HEK293 (cell line): Measurements from ENCODE around the gene NR3C1.
"Not testable (repeated sequence)": the region's sequence is repeated elsewhere in the genome, so short reads cannot be mapped to it uniquely, and the experiment has no call there.

Experiments
- CTCF ChIA-PET: fragments of 350-600 bp; formaldehyde crosslinking; extraction: SDS; loops from one replicate; lab custom pipeline; 2021; ENCODE audit warnings: antibody characterized with exemption; lab: Yijun Ruan, JAX
- POLR2A ChIA-PET: fragments of 300-600 bp; formaldehyde crosslinking; extraction: SDS; loops from one replicate; lab custom pipeline; 2020; ENCODE audit warnings: antibody characterized with exemption, inconsistent platforms; lab: Yijun Ruan, JAX
- H3K27ac ChIP-seq: fragments of 200-500 bp; sonication (Bioruptor generic); 2 replicates; pipeline ENCODE4 v1.5.1; 2014; ENCODE audit warnings: low read depth, low read length, control low read depth, inconsistent platforms; ENCODE audit errors: extremely low read depth
- H3K36me3 ChIP-seq, 2 experiments: fragments of 200-500 bp in 1 of 2; sonication (Bioruptor generic) in 1 of 2; 1 replicate in 1 of 2; 2 replicates in 1 of 2; pipeline ENCODE4 v1.5.1; 2014 to 2017; ENCODE audit warnings: inconsistent platforms in 2 of 2, low read length in 2 of 2; ENCODE audit not compliant: control insufficient read depth in 2 of 2, insufficient read depth in 1 of 2
- H3K4me1 ChIP-seq: fragments of 200-500 bp; sonication (Bioruptor generic); 2 replicates; pipeline ENCODE4 v1.5.1; 2014; ENCODE audit warnings: mild to moderate bottlenecking, low read length, inconsistent platforms; ENCODE audit not compliant: control insufficient read depth, insufficient read depth
- H3K4me3 ChIP-seq: 2 replicates; pipeline ENCODE4 v1.5.1; 2011; ENCODE audit warnings: low read depth, mild to moderate bottlenecking, control low read depth, low read length, moderate library complexity
- H3K9me3 ChIP-seq: fragments of 200-500 bp; sonication (Bioruptor generic); 2 replicates; pipeline ENCODE4 v1.5.1; 2014; ENCODE audit warnings: low read depth, low read length, inconsistent platforms; ENCODE audit not compliant: control insufficient read depth, insufficient read depth
- PRDM6 ChIP-seq: fragments of 450-650 bp; formaldehyde crosslinking; IDR thresholded peaks from 2 replicates; pipeline ENCODE4 v1.5.1; 2017; ENCODE audit warnings: missing biosample characterization, missing genetic modification characterization
- TCF7L2 ChIP-seq: IDR thresholded peaks from 2 replicates; pipeline ENCODE4 v1.6.1; 2011; ENCODE audit warnings: low read depth, mild to moderate bottlenecking, inconsistent platforms, low read length, moderate library complexity, borderline replicate concordance
- ZBTB21 ChIP-seq: fragments of 450-650 bp; formaldehyde crosslinking; IDR thresholded peaks from 2 replicates; pipeline ENCODE4 v1.5.1; 2017; ENCODE audit warnings: missing biosample characterization, missing genetic modification characterization
- ZFP3 ChIP-seq: fragments of 450-650 bp; formaldehyde crosslinking; IDR thresholded peaks from 2 replicates; pipeline ENCODE4 v1.5.1; 2016; ENCODE audit warnings: low read depth, missing biosample characterization, missing genetic modification characterization
- ZNF121 ChIP-seq: fragments of 450-650 bp; formaldehyde crosslinking; IDR thresholded peaks from 2 replicates; pipeline ENCODE4 v1.5.1; 2016; ENCODE audit warnings: missing biosample characterization, missing genetic modification characterization
- ZNF133 ChIP-seq: fragments of 450-650 bp; formaldehyde crosslinking; IDR thresholded peaks from 2 replicates; pipeline ENCODE4 v1.5.1; 2016; ENCODE audit warnings: missing biosample characterization, missing genetic modification characterization
- ZNF23 ChIP-seq: fragments of 450-650 bp; formaldehyde crosslinking; IDR thresholded peaks from 2 replicates; pipeline ENCODE4 v1.5.1; 2016; ENCODE audit warnings: missing biosample characterization, missing genetic modification characterization, borderline replicate concordance
- ZNF274 ChIP-seq, 2 experiments: fragments of 200-500 bp in 1 of 2; fragments of 450-650 bp in 1 of 2; sonication (Bioruptor generic) in 1 of 2; formaldehyde crosslinking in 1 of 2; IDR thresholded peaks; 2 replicates each; pipeline versions ENCODE4 v1.5.1 to v1.6.1; 2014 to 2016; ENCODE audit warnings: borderline replicate concordance in 1 of 2, inconsistent platforms in 1 of 2, low read length in 1 of 2, missing biosample characterization in 1 of 2, missing genetic modification characterization in 1 of 2
- ZNF473 ChIP-seq: fragments of 450-650 bp; formaldehyde crosslinking; IDR thresholded peaks from 2 replicates; pipeline ENCODE4 v1.5.1; 2017; ENCODE audit warnings: missing biosample characterization, missing genetic modification characterization
- ZNF660 ChIP-seq: fragments of 450-650 bp; IDR thresholded peaks from 2 replicates; pipeline ENCODE4 v1.5.1; 2018; ENCODE audit warnings: missing biosample characterization, mild to moderate bottlenecking, missing genetic modification characterization
- ZNF704 ChIP-seq: fragments of 450-650 bp; formaldehyde crosslinking; IDR thresholded peaks from 2 replicates; pipeline ENCODE4 v1.5.1; 2016; ENCODE audit warnings: missing biosample characterization, missing genetic modification characterization
- TF ChIP-seq, protein P1 (sequence below): fragments of 450-650 bp; formaldehyde crosslinking; IDR thresholded peaks from 2 replicates; pipeline ENCODE4 v1.5.1; 2016; ENCODE audit warnings: missing biosample characterization, missing genetic modification characterization
- TF ChIP-seq, protein P2 (sequence below): fragments of 450-650 bp; formaldehyde crosslinking; IDR thresholded peaks from 2 replicates; pipeline ENCODE4 v1.5.1; 2016; ENCODE audit warnings: missing biosample characterization, missing genetic modification characterization
- TF ChIP-seq, protein P3 (sequence below): fragments of 450-650 bp; formaldehyde crosslinking; IDR thresholded peaks from 2 replicates; pipeline ENCODE4 v1.5.1; 2016; ENCODE audit warnings: missing biosample characterization, missing genetic modification characterization
- TF ChIP-seq, protein P4 (sequence below): fragments of 450-650 bp; formaldehyde crosslinking; conservative IDR thresholded peaks from 2 replicates; pipeline ENCODE4 v1.5.1; 2016; ENCODE audit warnings: low read depth, missing biosample characterization, missing genetic modification characterization
- TF ChIP-seq, protein P5 (sequence below): fragments of 450-650 bp; formaldehyde crosslinking; IDR thresholded peaks from 2 replicates; pipeline ENCODE4 v1.5.1; 2016; ENCODE audit warnings: missing biosample characterization, missing genetic modification characterization

NR3C1 gene

DNA sequence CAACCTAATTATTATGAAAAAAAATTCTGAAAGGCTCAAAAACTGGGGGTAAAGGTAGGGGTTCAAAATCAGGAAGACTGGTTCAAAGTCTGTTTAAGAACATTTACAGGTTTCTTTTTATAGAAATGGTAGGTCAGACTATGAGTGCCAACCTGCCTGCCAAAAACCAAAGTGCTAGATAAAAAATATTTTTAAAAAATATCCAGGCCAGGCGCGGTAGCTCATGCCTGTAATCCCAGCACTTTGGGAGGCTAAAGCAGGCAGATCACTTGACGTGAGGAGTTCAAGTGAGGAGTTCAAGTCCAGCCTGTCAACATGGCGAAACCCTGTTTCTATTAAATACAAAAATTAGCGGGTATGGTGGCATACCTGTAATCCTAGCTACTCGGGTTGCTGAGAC is 67.0 kb downstream of the NR3C1 start (continued):
- TF ChIP-seq, protein P1, sequence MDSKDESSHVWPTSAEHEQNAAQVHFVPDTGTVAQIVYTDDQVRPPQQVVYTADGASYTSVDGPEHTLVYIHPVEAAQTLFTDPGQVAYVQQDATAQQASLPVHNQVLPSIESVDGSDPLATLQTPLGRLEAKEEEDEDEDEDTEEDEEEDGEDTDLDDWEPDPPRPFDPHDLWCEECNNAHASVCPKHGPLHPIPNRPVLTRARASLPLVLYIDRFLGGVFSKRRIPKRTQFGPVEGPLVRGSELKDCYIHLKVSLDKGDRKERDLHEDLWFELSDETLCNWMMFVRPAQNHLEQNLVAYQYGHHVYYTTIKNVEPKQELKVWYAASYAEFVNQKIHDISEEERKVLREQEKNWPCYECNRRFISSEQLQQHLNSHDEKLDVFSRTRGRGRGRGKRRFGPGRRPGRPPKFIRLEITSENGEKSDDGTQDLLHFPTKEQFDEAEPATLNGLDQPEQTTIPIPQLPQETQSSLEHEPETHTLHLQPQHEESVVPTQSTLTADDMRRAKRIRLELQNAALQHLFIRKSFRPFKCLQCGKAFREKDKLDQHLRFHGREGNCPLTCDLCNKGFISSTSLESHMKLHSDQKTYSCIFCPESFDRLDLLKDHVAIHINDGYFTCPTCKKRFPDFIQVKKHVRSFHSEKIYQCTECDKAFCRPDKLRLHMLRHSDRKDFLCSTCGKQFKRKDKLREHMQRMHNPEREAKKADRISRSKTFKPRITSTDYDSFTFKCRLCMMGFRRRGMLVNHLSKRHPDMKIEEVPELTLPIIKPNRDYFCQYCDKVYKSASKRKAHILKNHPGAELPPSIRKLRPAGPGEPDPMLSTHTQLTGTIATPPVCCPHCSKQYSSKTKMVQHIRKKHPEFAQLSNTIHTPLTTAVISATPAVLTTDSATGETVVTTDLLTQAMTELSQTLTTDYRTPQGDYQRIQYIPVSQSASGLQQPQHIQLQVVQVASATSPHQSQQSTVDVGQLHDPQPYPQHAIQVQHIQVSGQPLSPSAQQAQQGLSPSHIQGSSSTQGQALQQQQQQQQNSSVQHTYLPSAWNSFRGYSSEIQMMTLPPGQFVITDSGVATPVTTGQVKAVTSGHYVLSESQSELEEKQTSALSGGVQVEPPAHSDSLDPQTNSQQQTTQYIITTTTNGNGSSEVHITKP (tag by site-specific recombination), result no peak
- TF ChIP-seq ZNF473 (tag by site-specific recombination) (no peak), ZBTB21 (no peak), ZNF274 (IDR thresholded peaks at IDR 0.05; ENCODE audit: low read length) (no peak), ZNF274 (tag by site-specific recombination; IDR thresholded peaks at IDR 0.05; ENCODE audit: borderline replicate concordance) (no peak), ZFP3 (tag by site-specific recombination) (no peak), ZNF660 (tag by site-specific recombination) (no peak), ZNF133 (tag by site-specific recombination) (no peak), ZNF121 (tag by site-specific recombination) (no peak), ZNF704 (no peak)
- TF ChIP-seq, protein P2, sequence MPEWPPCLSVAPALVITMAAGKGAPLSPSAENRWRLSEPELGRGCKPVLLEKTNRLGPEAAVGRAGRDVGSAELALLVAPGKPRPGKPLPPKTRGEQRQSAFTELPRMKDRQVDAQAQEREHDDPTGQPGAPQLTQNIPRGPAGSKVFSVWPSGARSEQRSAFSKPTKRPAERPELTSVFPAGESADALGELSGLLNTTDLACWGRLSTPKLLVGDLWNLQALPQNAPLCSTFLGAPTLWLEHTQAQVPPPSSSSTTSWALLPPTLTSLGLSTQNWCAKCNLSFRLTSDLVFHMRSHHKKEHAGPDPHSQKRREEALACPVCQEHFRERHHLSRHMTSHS, result no peak
- TF ChIP-seq, protein P3, sequence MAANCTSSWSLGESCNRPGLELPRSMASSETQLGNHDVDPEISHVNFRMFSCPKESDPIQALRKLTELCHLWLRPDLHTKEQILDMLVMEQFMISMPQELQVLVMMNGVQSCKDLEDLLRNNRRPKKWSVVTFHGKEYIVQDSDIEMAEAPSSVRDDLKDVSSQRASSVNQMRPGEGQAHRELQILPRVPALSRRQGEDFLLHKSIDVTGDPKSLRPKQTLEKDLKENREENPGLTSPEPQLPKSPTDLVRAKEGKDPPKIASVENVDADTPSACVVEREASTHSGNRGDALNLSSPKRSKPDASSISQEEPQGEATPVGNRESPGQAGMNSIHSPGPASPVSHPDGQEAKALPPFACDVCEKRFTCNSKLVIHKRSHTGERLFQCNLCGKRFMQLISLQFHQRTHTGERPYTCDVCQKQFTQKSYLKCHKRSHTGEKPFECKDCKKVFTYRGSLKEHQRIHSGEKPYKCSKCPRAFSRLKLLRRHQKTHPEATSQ (tag by site-specific recombination), result no peak

DNA sequence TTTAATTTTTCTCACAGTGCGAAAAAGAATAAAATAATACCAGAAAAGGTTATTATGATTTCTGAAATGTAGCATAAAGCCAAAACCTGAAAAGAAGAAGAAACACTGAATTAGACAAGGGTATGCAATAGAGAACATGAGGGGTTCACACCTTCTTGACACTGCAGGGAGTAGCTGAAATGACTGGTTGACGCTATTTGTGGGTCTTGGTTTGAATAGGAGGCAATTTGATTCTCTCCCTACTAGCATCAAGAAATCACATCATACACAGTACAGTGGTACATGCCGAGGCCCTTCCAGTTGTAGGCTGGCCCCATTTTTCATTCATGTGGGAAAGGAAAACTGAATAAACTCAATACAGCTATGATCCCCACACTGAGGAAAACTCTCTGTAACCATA is 68.6 kb downstream of the NR3C1 start:
- Histone ChIP-seq H3K4me1 (peaks cover 14% of the 10 kb centered on the region), H3K27ac (no peak overlapping the region), H3K4me3 (no peak overlapping the region), H3K36me3 (no peaks in the 10 kb centered on the region), H3K9me3 (no peaks in the 10 kb centered on the region)
- ChIA-PET POLR2A (no interaction called here), CTCF (interaction anchor here (1.2 kb wide), 1 partner anchor 76 kb away, joined by 3 read pairs; no protein-coding TSS in a partner anchor)
- TF ChIP-seq TCF7L2 (no peak), ZNF23 (tag by site-specific recombination) (no peak), PRDM6 (tag by site-specific recombination) (peak; percentile 56; the same call in 1 of the 2 replicates)
- TF ChIP-seq, protein P4, sequence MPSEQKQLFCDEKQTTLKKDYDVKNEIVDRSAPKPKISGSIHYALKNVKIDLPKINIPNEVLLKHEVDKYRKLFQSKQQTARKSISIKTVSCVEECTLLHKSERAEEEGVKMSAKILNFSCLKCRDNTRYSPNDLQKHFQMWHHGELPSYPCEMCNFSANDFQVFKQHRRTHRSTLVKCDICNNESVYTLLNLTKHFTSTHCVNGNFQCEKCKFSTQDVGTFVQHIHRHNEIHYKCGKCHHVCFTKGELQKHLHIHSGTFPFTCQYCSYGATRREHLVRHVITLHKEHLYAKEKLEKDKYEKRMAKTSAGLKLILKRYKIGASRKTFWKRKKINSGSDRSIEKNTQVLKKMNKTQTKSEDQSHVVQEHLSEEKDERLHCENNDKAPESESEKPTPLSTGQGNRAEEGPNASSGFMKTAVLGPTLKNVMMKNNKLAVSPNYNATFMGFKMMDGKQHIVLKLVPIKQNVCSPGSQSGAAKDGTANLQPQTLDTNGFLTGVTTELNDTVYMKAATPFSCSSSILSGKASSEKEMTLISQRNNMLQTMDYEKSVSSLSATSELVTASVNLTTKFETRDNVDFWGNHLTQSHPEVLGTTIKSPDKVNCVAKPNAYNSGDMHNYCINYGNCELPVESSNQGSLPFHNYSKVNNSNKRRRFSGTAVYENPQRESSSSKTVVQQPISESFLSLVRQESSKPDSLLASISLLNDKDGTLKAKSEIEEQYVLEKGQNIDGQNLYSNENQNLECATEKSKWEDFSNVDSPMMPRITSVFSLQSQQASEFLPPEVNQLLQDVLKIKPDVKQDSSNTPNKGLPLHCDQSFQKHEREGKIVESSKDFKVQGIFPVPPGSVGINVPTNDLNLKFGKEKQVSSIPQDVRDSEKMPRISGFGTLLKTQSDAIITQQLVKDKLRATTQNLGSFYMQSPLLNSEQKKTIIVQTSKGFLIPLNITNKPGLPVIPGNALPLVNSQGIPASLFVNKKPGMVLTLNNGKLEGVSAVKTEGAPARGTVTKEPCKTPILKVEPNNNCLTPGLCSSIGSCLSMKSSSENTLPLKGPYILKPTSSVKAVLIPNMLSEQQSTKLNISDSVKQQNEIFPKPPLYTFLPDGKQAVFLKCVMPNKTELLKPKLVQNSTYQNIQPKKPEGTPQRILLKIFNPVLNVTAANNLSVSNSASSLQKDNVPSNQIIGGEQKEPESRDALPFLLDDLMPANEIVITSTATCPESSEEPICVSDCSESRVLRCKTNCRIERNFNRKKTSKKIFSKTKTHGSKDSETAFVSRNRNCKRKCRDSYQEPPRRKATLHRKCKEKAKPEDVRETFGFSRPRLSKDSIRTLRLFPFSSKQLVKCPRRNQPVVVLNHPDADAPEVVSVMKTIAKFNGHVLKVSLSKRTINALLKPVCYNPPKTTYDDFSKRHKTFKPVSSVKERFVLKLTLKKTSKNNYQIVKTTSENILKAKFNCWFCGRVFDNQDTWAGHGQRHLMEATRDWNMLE (tag by site-specific recombination), result no peak
- TF ChIP-seq, protein P5, sequence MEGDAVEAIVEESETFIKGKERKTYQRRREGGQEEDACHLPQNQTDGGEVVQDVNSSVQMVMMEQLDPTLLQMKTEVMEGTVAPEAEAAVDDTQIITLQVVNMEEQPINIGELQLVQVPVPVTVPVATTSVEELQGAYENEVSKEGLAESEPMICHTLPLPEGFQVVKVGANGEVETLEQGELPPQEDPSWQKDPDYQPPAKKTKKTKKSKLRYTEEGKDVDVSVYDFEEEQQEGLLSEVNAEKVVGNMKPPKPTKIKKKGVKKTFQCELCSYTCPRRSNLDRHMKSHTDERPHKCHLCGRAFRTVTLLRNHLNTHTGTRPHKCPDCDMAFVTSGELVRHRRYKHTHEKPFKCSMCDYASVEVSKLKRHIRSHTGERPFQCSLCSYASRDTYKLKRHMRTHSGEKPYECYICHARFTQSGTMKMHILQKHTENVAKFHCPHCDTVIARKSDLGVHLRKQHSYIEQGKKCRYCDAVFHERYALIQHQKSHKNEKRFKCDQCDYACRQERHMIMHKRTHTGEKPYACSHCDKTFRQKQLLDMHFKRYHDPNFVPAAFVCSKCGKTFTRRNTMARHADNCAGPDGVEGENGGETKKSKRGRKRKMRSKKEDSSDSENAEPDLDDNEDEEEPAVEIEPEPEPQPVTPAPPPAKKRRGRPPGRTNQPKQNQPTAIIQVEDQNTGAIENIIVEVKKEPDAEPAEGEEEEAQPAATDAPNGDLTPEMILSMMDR (tag by site-specific recombination), result no peak

GRCh38 chr5:143334380-143334779 is 69.1 kb downstream of the NR3C1 start:
- CTCF ChIA-PET, H3K27ac ChIP-seq, H3K4me3 ChIP-seq, POLR2A ChIA-PET, H3K9me3 ChIP-seq, H3K36me3 ChIP-seq: not testable (repeated sequence)
- H3K4me1 ChIP-seq, result peaks cover 14% of the 10 kb centered on the region
